SK-N-SH (cell line): ENCODE results near the gene ZAP70.

Experiments
- CHD2 ChIP-seq: fragments of 150-350 bp; IDR thresholded peaks from 2 replicates; pipeline ENCODE4 v1.6.1; 2018; ENCODE audit warnings: low read length; ENCODE audit not compliant: partially characterized antibody
- CTCF ChIP-seq: fragments of 200-600 bp; sonication (generic); IDR thresholded peaks from 2 replicates; pipeline ENCODE4 v1.6.1; 2017; ENCODE audit warnings: antibody characterized with exemption, mild to moderate bottlenecking, moderate library complexity
- EZH2phosphoT487 ChIP-seq: fragments of 200-600 bp; sonication (generic); IDR thresholded peaks from 2 replicates; pipeline ENCODE4 v1.6.1; 2017; ENCODE audit warnings: low read depth, mixed run types, mild to moderate bottlenecking, antibody characterized with exemption, moderate library complexity, borderline replicate concordance
- FOXM1 ChIP-seq: IDR thresholded peaks from 2 replicates; pipeline ENCODE4 v1.4.0; 2012; ENCODE audit warnings: low read depth, mild to moderate bottlenecking
- IRF3 ChIP-seq: fragments of 150-350 bp; IDR thresholded peaks from 2 replicates; pipeline ENCODE4 v1.6.1; 2016; ENCODE audit warnings: mild to moderate bottlenecking, low read depth, low read length
- MAX ChIP-seq: IDR thresholded peaks from 2 replicates; pipeline ENCODE4 v1.4.0; 2012; ENCODE audit warnings: low read depth
- MXI1 ChIP-seq: IDR thresholded peaks from 2 replicates; pipeline ENCODE4 v1.6.1; 2012; ENCODE audit warnings: mild to moderate bottlenecking, low read depth, low read length, improper control_type of control experiment
- POLR2AphosphoS5 ChIP-seq: IDR thresholded peaks from 2 replicates; pipeline ENCODE4 v1.6.1; 2012; ENCODE audit warnings: low read depth, low read length
- RAD21 ChIP-seq: IDR thresholded peaks from 2 replicates; pipeline ENCODE4 v1.6.1; 2012; ENCODE audit warnings: mild to moderate bottlenecking, low read length
- RFX5 ChIP-seq: IDR thresholded peaks from 2 replicates; pipeline ENCODE4 v1.6.1; 2012; ENCODE audit warnings: mild to moderate bottlenecking, improper control_type of control experiment, low read length
- RXRA ChIP-seq: IDR thresholded peaks from 2 replicates; pipeline ENCODE4 v1.4.0; 2012; ENCODE audit warnings: low read depth, mild to moderate bottlenecking, borderline replicate concordance
- TAF1 ChIP-seq: IDR thresholded peaks from 2 replicates; pipeline ENCODE4 v1.6.1; 2012; ENCODE audit warnings: low read depth, mild to moderate bottlenecking, low read length, moderate library complexity, borderline replicate concordance
- ZBTB33 ChIP-seq: IDR thresholded peaks from 2 replicates; pipeline ENCODE4 v1.4.0; 2012; ENCODE audit warnings: low read depth, borderline replicate concordance

GRCh38 chr2:97739020-97739892 is 25.9 kb downstream of the ZAP70 start:
- TF ChIP-seq TAF1 (no peak), EZH2phosphoT487 (no peak), CTCF (no peak), MAX (no peak), CHD2 (no peak), FOXM1 (no peak), RFX5 (no peak), RAD21 (no peak), IRF3 (no peak), POLR2AphosphoS5 (no peak), RXRA (no peak), ZBTB33 (no peak), MXI1 (no peak)
